Activated T-cell treated with anti-CD3 and anti-CD28 coated beads for 4 hours (primary cell): ENCODE results near the gene ANKH.
"Not testable (repeated sequence)": the region's sequence is repeated elsewhere in the genome, so short reads cannot be mapped to it uniquely, and the experiment has no call there.

Experiments
- DNase-seq: peaks from one replicate; pipeline ENCODE4 v3.0.0-alpha.2; 2020

ANKH gene

DNA sequence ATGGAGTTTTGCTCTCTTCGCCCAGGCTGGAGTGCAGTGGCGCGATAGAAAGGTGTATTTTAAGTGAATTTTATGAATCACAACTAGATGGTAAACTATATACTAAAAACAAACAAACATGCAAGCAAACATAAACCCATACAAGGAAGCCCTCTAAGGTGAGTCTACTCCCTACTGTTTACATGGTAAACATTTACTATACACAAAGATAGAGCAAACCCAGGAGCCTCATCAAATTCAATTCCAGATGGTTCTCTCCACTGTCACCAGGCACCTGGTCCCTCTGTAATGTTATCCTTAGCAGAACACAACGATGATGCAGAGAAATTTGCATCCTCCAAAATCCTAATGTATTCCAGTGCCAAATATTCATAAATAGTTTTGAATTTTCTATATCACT, 17.9 kb downstream of the ANKH start:
- no peak for DNase-seq

- DNase-seq, result no peak
Measured at GRCh38 chr5:14852779-14853178, 18.8 kb downstream of the ANKH start.

- no peak for DNase-seq
Measured at GRCh38 chr5:14851999-14852526, 19.5 kb downstream of the ANKH start.

GRCh38 chr5:14851597-14851996, 20.0 kb downstream of the ANKH start:
- no peak for DNase-seq

DNA sequence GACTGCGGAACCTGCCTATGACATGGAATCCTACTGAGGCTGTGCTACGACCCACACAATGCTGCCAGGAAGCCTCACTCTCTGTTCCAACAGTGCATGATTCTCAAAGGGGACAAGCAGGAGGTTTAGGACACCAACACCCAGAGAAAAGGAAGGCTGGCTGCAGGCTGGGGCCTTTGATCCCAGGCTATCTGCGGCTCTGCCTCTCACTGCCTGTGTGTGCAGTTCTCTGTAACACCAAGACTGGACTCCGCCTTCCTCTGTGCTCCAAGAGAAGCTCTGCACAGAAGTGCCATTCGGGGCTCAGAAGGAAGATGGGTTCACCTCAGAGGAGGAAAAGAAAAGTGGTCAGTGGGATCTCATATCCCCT, 20.5 kb downstream of the ANKH start:
- no peak for DNase-seq

- no peak for DNase-seq
Measured at GRCh38 chr5:14850419-14851049, 21.0 kb downstream of the ANKH start.

DNA sequence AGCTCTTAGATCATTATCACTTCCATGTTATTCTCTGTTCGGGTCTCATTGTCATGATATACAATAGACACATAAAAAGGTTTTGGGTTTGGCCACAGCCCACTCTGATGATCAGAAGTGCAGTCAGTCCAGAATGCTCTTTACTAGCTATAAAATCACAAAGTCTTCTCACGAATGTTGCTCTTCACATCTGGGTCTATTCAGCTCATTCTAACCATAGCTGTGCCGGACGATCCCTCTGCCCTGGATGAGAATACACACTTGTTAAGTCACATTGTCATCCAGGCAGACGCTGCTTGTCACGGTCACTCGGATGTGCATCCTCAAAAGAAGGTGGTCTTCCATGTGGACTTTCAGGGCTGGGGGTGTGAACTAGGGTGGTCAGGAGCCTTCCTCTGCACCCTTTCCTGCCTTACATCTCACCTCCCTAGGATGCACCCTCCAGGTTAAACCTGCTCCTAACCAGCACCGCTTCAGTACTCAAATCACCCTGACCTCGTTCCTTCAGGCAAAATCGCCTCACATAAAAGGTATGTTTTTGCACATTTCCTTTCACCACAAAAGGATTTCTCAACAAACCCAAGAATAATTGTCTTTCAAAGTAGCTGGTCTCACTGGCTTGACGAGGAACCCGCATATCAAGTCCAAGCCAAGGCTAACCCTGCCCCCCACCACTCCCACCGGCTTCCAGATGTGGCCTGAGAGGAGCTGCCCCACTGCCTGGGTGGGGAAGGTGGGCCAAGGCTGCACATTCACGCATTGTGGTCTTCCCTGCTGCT, 21.9 kb downstream of the ANKH start:
- no peak for DNase-seq

GRCh38 chr5:14848942-14849341, 22.6 kb downstream of the ANKH start:
- DNase-seq, result not testable (repeated sequence)

GRCh38 chr5:14848385-14848784, 23.2 kb downstream of the ANKH start:
- DNase-seq, result no peak

DNA sequence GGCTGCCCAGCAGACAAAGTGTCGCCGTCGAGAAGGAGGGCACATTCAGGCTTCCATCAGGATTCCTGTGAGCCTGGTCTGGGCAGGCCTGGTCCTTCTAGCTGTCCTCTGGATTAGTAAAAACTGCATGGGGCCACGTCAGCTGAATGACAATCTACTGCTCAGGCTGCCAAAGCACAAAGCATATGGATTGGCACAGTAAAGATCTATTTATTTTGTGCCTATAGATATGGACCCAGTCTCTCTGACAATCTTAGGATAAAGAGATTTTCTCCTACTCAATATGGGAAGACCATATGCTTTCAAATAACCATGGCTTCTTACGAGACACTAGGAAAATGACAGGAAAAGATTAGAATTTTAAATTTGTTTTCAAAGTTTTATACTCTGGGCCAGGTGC, 24.1 kb downstream of the ANKH start:
- no peak for DNase-seq

DNA sequence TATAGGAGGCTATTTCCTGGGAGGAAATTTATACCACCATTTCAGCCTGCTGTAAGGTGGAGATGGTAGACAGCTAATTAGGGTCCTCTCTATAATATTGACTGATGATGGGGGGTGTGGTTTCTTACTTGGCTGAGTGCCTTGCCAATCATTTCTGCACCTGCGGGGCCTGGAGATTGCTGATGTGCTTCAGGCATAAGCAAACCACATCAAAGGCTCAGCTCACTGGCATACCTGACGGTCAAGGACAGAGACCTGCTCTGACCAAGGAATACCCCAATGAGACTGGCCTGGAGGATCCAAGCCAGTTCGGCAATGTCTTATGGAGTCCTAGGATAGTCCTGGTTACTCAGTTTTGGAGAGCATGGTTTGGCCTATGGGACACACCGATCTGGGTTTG, 29.5 kb downstream of the ANKH start:
- no peak for DNase-seq

DNA sequence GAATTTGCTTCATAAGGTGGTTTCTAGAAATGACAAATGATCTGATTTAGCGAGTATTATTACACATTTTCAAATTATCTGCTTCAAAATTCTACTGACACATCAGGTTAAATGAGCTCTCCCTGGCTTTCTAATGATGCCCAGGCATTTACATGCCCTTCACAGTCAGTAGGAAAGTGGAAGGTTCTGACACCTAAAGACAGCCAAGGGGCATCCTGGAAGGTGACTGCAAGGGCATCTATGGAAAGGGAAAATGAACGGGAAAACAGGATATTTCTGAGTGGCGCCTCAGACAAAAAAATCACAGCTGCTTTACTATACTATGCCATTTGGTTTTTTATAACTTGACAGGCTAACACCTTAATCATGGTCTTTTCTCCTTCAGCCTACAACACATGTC, 31.0 kb downstream of the ANKH start:
- DNase-seq, result no peak

DNA sequence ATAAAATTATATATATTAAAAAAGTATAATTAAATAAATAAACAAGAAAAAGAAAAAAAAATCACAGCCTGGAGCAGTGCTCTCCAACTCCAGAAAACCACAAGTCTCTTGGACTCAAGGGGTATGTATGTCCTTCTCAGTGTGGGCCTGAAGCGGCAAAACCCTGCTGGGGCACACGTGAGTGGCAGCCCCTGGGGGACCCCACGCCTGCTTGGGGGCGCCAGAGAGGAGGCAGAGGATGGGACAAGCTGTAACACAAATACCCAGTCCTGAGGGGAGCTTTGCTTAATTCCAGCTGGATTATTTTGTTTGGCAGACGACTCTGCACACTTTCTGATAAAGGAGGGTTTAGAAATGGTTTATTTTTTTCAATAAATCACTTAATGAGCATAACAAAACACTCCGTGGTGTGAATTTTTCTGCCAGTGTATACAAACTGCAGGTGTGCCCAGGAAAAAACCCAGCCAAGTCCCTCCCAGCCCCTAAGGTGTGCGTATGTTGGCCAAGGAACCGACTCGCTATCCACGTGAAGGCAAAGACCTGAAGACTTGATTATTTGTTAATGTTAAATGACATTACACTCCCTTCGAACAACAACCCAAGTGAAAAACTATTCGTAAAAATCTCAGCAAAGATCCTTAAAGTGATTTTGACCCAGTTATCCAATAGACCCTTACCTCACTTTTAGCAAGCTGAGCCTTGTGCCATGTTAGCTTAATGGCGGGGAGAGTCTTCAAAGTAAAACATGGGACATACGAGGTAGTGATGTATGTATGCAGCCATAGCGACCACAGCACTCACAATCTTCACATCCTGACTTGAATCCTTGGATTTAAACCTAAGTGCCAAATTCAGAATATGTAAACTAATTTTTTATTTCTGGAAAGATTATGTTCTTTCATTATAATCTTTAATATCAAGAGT, 32.9 kb downstream of the ANKH start:
- DNase-seq, result no peak

DNA sequence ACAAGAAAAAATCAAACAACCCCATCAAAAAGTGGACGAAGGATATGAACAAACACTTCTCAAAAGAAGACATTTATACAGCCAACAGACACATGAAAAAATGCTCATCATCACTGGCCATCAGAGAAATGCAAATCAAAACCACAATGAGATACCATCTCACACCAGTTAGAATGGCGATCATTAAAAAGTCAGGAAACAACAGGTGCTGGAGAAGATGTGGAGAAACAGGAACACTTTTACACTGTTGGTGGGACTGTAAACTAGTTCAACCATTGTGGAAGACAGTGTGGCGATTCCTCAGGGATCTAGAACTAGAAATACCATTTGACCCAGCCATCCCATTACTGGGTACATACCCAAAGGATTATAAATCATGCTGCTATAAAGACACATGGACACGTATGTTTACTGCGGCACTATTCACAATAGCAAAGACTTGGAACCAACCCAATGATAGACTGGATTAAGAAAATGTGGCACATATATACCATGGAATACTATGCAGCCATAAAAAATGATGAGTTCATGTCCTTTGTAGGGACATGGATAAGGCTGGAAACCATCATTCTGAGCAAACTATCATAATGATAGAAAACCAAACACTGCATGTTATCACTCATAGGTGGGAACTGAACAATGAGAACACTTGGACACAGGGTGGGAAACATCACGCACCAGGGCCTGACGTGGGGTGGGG, 34.0 kb downstream of the ANKH start:
- not testable (repeated sequence) for DNase-seq

- DNase-seq, result no peak
Measured at GRCh38 chr5:14834584-14835550, 36.7 kb downstream of the ANKH start.

DNA sequence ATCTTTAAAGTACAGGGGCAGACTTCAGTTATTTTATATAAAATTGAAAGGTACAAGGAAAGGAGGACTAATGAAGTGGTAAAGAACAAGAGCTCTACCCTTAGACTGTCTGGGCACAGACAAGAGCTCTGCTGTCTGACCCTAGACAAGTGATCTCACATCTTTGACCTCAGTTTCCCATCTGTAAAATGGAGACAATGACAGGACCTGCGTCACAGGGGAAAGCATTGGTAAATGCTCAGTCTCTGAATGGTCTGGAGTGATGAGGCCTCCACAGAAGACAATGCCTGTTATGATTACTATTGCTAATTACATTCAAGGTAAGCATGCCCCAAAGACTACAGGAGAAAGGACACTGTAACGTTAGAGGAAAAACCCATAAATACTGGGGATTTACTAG, 37.5 kb downstream of the ANKH start:
- DNase-seq, result no peak

DNA sequence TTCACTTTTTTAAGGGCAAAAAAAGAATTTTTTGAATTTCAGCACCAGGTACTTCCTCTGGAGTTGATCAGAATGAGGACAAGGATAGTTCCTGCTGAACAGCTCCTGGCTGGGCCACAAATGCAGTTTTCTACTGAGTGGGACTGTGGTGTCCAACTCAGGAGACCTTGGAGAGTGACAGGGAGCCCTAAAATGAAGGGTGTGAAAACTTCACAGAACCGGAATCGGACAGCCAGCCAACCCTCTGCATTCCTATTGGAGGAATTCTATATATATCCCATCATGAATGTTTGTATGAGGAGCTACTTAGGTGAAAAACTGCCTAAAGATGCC, 40.6 kb downstream of the ANKH start:
- no peak for DNase-seq

DNA sequence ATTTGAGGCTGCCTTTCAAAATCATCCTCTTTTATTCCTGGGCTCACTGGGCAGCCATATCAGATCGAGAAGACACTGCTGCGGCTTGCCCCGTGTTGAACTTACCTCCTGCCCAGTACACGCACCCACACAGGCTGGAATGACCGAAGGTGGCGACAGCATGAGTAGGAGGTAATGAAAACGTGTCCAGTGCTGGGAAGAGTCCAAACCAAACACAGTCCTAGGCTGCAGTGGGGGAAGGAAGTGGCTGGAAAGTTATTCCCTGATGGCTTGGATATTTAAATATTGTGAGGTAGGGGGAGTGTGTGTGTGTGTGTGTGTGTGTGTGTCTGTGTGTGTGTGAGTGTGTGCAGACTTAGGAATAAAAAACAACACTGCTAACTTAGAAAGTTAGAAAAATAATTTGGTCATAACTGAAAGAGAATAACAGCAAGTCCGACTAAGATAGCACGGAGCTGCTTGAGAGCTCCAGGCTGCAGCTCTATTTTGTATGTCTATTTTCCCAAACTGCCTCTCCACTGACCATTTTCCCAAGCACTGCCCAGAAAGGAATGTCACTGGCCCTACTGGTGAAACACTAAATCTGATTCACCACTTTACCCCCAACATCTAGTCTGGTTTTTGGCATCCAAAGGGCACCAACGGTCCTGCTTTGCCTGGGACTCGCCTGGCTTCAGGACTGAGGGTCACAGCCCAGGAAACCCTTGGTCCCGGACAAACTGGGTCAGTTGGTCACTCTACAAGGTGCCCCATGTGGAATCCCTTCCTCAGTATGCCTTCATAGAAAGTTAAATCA, 41.2 kb downstream of the ANKH start:
- no peak for DNase-seq

DNA sequence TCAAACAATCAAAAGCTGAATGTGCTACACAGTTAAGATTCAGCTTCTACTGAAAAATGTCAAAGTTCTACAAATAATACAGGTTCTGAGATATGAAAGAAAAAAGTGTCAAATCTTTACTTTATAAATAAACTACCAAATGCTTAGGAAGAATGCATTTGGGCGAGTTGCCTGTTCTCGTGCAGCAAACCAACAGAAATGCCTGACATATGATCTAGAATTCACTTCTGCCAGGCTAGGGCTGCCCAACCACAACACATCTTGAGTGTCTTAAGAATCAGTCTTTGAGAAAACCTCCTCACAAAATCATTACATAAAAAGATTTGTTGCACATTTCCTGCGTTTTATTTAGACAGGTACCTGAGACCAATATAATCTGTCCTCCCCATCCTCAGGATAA, 42.2 kb downstream of the ANKH start:
- DNase-seq, result no peak

GRCh38 chr5:14826714-14827113, 44.9 kb downstream of the ANKH start:
- DNase-seq, result no peak

GRCh38 chr5:14825977-14826376, 45.6 kb downstream of the ANKH start:
- no peak for DNase-seq
